Measurements from ENCODE around the gene RPS6KA1. TPM values are rescaled to one million over a fixed set of nuclear protein-coding genes. Genes with fewer than 3 reads are reported as not detected.

Gene RPS6KA1
- total RNA-seq, 2 experiments from 2014 or later, result 170 to 175 TPM

DNA sequence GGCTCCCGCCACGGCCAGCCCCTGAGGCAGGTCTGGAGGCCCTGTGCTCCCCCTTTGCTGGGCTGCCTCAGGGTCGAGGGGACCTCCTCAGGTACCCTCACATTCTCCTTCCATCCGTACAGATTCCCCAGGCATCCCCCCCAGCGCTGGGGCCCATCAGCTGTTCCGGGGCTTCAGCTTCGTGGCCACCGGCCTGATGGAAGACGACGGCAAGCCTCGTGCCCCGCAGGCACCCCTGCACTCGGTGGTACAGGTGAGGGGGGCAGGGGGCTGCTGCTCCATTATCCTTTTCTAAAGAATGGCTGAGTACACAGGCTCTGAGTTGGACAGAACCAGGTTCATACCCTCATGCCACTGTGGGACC is 29.1 kb downstream of the RPS6KA1 start:
- Mint-ChIP-seq H3K36me3 (ENCODE audit: low read depth) (peaks cover 83% of the 10 kb centered on the region), H3K27me3 (no peaks in the 10 kb centered on the region), H3K4me3 (no peak overlapping the region), H3K4me1 (peaks cover 27% of the 10 kb centered on the region), H3K9me3 (no peaks in the 10 kb centered on the region), H3K27ac (no peak overlapping the region)
- no peak for DNase-seq
- POLR2A ChIA-PET, result interaction anchor here (0.9 to 1.2 kb wide), 2 partner anchors 17 to 87 kb away, joined by 3 read pairs; no protein-coding TSS in a partner anchor
- CTCF ChIA-PET, result interaction anchor here (1.7 to 2.7 kb wide), 2 partner anchors 21 to 59 kb away, joined by 6 to 7 read pairs; no protein-coding TSS in a partner anchor

DNA sequence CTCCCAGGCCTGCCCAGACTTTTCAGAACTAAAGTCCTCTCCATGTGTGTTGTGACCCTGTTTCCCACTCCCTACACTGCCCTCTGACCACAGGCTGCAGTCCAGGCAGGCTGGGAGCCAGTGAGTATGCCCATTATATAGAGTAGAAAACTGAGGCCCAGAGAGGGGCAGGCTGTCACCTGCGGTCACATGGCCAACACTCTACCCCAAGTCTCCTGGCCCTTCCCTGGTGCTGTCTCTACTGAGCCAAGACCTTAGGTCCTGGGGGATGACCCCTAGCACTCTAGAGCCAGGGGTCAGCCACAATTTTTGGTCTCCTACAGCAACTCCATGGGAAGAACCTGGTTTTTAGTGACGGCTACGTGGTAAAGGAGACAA is 30.8 kb downstream of the RPS6KA1 start:
- no peaks in the 10 kb centered on the region for H3K27me3 Mint-ChIP-seq
- H3K9me3 Mint-ChIP-seq, result no peaks in the 10 kb centered on the region
- peaks cover 79% of the 10 kb centered on the region for H3K36me3 Mint-ChIP-seq (ENCODE audit: low read depth)
- H3K27ac Mint-ChIP-seq, result no peak overlapping the region
- DNase-seq, result no peak
- ChIA-PET CTCF (interaction anchor here (0.6 to 1.7 kb wide), 2 partner anchors 23 to 115 kb away, joined by 4 to 7 read pairs; no protein-coding TSS in a partner anchor), POLR2A (interaction anchor here (1.2 to 2.3 kb wide), 4 partner anchors 8 to 25 kb away, joined by 4 to 10 read pairs (median 6); no protein-coding TSS in a partner anchor)
- H3K4me1 Mint-ChIP-seq, result peaks cover 15% of the 10 kb centered on the region
- H3K4me3 Mint-ChIP-seq, result no peak overlapping the region

DNA sequence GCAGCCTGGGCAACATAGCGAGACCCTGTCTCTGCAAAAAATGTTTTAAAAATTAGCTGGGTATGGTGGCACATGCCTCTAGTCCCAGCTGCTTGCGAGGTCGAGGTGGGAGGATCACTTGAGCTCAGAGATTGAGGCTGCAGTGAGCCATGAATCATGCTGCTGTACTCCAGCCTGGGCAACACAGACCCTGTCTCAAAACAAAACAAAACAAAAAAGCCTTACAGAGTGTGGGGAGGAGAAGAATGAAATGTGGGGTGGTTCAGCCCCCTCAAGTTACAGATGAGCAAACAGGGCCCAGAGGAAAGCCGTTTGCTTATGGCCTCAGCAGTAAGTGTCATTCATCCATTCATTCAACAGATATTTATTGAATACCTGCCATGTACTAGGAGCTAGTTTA is 40.7 kb downstream of the RPS6KA1 start:
- Mint-ChIP-seq H3K4me1 (peaks cover 17% of the 10 kb centered on the region), H3K9me3 (no peaks in the 10 kb centered on the region), H3K27me3 (no peaks in the 10 kb centered on the region), H3K4me3 (no peak overlapping the region), H3K27ac (peak overlapping the region; percentile 32), H3K36me3 (ENCODE audit: low read depth) (peaks cover 76% of the 10 kb centered on the region)
- DNase-seq, result no peak
- POLR2A ChIA-PET, result interaction anchor here (1.1 to 2.9 kb wide), 5 partner anchors 14 to 218 kb away, joined by 3 to 14 read pairs (median 3); no protein-coding TSS in a partner anchor
- CTCF ChIA-PET, result interaction anchor here (1.5 to 1.8 kb wide), 2 partner anchors 30 to 70 kb away, joined by 6 read pairs; no protein-coding TSS in a partner anchor

DNA sequence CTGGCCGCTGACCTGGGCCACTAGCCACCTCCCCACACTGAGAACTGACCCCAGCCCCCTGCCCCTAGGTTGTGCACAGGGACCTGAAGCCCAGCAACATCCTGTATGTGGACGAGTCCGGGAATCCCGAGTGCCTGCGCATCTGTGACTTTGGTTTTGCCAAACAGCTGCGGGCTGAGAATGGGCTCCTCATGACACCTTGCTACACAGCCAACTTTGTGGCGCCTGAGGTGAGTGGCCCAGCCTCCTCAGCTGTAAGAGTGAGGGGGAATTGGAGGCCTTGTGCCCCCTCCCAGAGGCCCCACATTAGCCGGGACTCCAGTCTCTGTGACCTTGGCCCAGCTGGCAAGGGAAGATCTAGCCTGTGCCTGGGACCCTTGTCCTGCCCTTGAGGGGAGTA is 41.8 kb downstream of the RPS6KA1 start:
- Mint-ChIP-seq H3K9me3 (no peaks in the 10 kb centered on the region), H3K27ac (no peak overlapping the region), H3K27me3 (no peaks in the 10 kb centered on the region), H3K4me1 (peaks cover 20% of the 10 kb centered on the region), H3K4me3 (no peak overlapping the region), H3K36me3 (ENCODE audit: low read depth) (peaks cover 78% of the 10 kb centered on the region)
- no peak for DNase-seq
- POLR2A ChIA-PET, result interaction anchor here (1.2 to 2.9 kb wide), 5 partner anchors 15 to 71 kb away, joined by 3 to 14 read pairs (median 3); no protein-coding TSS in a partner anchor
- CTCF ChIA-PET, result interaction anchor here (1.5 kb wide), 1 partner anchor 31 kb away, joined by 6 read pairs; no protein-coding TSS in a partner anchor

DNA sequence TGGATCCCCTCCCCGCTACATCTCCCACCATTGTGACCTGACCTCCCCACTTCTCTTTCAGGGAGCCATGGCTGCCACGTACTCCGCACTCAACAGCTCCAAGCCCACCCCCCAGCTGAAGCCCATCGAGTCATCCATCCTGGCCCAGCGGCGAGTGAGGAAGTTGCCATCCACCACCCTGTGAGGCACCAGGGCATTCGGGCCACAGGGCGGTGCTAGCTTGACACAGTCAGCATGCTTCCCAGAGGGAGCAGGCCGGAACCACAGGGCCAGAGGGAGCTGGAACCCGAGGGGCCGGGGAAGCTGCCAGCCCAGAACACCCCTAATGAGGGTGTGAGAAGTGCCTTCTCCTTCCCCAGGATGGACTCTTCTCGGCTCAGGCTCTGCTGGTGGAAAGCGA is 44.5 kb downstream of the RPS6KA1 start:
- CTCF ChIA-PET, result interaction anchor here (1.2 kb wide), 1 partner anchor 35 kb away, joined by 4 read pairs; no protein-coding TSS in a partner anchor
- peaks cover 59% of the 10 kb centered on the region for H3K36me3 Mint-ChIP-seq (ENCODE audit: low read depth)
- POLR2A ChIA-PET, result interaction anchor here (0.6 to 2.1 kb wide), 5 partner anchors 11 to 74 kb away, joined by 3 to 6 read pairs (median 3); no protein-coding TSS in a partner anchor

DNA sequence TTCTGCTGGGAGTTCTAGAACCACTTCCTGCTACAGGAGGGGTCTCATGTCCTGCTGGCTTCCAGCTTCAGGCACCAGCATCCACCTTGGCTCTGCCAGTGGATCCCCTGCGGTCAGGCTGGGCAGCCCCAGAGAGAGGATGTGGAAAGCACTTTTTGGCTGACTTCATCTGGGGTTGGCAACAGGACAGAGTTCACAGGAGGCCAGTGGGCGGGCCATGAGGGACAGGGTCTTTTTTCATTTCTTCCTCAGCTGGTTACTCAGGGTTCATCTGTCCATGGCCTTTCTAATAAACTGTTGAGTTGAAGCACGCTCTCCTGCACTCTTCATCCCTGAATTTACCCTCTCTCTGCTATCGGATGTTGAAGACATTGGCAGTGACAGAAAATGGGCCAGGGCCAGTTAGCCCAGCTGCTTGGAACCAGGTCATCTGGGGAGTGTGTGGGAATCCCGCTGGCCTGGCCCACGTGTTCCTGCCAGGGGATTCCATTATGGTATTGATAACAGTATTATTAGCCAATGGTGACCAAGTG is 45.2 kb downstream of the RPS6KA1 start:
- Mint-ChIP-seq H3K4me1 (peaks cover 32% of the 10 kb centered on the region), H3K9me3 (no peaks in the 10 kb centered on the region), H3K27ac (no peak overlapping the region), H3K27me3 (no peaks in the 10 kb centered on the region), H3K4me3 (no peak overlapping the region), H3K36me3 (ENCODE audit: low read depth) (peaks cover 52% of the 10 kb centered on the region)
- ChIA-PET POLR2A (interaction anchor here (0.6 to 2.1 kb wide), 4 partner anchors 10 to 74 kb away, joined by 3 to 6 read pairs (median 4); no protein-coding TSS in a partner anchor), CTCF (interaction anchor here (0.9 to 1.2 kb wide), 3 partner anchors 9 to 214 kb away, joined by 3 to 4 read pairs (median 3); no protein-coding TSS in a partner anchor)
- no peak for DNase-seq

More for the DNA sequence above, 44.5 kb downstream of the RPS6KA1 start:
- H3K4me3 Mint-ChIP-seq, result no peak overlapping the region
- H3K9me3 Mint-ChIP-seq, result no peaks in the 10 kb centered on the region
- H3K27me3 Mint-ChIP-seq, result no peaks in the 10 kb centered on the region
- H3K4me1 Mint-ChIP-seq, result peaks cover 29% of the 10 kb centered on the region
- no peak overlapping the region for H3K27ac Mint-ChIP-seq
- DNase-seq, result no peak

DNA sequence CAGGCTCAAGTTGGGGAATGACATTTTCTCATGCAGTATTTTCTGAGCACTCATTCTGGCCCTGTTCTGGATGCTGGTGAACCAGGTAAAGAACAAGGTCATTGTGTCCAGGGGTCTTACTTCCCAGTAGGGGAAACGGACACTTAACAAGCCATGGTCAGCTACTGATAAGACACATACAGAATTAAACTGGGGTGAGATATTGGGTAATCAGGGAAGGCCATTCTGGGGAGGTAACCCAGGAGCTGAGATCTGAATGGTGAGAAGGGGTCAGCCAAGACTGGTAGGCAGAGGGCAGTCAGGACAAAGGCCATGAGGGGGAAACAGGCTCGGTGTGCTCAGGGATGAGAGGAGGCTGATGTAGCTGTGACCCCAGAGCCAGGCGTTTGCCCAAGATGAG is 45.8 kb downstream of the RPS6KA1 start:
- CTCF ChIA-PET, result interaction anchor here (0.9 to 1.1 kb wide), 2 partner anchors 9 to 213 kb away, joined by 3 read pairs; no protein-coding TSS in a partner anchor
- H3K4me3 Mint-ChIP-seq, result no peak overlapping the region
- POLR2A ChIA-PET, result interaction anchor here (1.4 to 2.1 kb wide), 2 partner anchors 14 to 75 kb away, joined by 4 to 6 read pairs; no protein-coding TSS in a partner anchor
- no peaks in the 10 kb centered on the region for H3K9me3 Mint-ChIP-seq
- H3K36me3 Mint-ChIP-seq (ENCODE audit: low read depth), result peaks cover 46% of the 10 kb centered on the region
- no peak overlapping the region for H3K27ac Mint-ChIP-seq
- H3K27me3 Mint-ChIP-seq, result no peaks in the 10 kb centered on the region
- peaks cover 31% of the 10 kb centered on the region for H3K4me1 Mint-ChIP-seq
- no peak for DNase-seq

DNA sequence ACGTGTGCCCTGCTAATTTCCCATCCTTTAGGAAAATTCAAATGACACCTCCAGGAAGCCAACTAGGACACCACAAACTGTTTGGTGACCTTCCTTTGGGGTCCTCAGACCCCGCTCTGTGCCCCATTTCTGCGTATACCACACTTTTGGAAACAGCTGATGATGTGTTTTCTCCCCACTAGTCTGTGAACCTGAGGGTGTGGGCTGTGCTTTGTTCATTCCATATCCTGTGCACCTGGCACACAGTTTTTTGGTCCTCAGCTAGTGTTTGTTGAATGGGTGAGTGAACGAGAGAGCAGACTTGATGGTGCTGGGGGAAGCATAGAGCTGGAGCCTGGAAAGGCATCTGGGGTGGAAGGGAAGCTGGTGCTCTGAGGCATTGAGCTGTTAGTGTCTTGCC is 48.6 kb downstream of the RPS6KA1 start:
- ChIA-PET POLR2A (interaction anchor here (0.8 to 1.2 kb wide), 2 partner anchors 49 to 211 kb away, joined by 3 read pairs; partner anchors contain the start of gene RPS6KA1), CTCF (interaction anchor here (0.9 to 1.3 kb wide), 2 partner anchors 39 to 211 kb away, joined by 3 to 4 read pairs; no protein-coding TSS in a partner anchor)
- DNase-seq, result no peak
- Mint-ChIP-seq H3K9me3 (no peaks in the 10 kb centered on the region), H3K27ac (no peak overlapping the region), H3K36me3 (ENCODE audit: low read depth) (peaks cover 25% of the 10 kb centered on the region), H3K4me1 (peaks cover 49% of the 10 kb centered on the region), H3K4me3 (no peak overlapping the region), H3K27me3 (no peaks in the 10 kb centered on the region)

DNA sequence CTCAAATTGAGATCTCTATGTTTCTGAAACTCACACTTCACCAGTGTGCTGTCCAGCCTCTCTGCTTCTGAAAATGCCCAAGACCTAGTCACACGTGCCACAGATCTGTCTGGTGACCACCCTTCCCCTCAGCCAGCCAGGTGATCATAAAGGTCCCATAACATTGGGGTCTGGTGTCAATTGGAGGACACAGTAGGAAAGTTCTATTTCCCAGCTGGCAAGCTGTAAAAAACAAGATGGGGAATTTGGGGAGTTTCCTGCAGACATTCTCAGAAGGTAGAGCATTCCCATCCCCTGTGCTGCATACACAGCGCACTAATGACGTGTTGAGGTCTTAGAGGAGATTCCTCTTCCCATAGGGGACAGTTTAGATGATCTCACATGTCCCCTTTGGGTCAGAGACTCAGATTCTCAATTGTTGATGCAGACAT is 50.1 kb downstream of the RPS6KA1 start:
- ChIA-PET POLR2A (no interaction called here), CTCF (interaction anchor here (1.1 to 1.3 kb wide), 2 partner anchors 41 to 80 kb away, joined by 4 read pairs; no protein-coding TSS in a partner anchor)
- Mint-ChIP-seq H3K4me1 (peaks cover 49% of the 10 kb centered on the region), H3K4me3 (no peak overlapping the region), H3K27me3 (no peaks in the 10 kb centered on the region), H3K27ac (no peak overlapping the region), H3K9me3 (no peaks in the 10 kb centered on the region), H3K36me3 (ENCODE audit: low read depth) (peaks cover 15% of the 10 kb centered on the region)
- DNase-seq, result no peak

DNA sequence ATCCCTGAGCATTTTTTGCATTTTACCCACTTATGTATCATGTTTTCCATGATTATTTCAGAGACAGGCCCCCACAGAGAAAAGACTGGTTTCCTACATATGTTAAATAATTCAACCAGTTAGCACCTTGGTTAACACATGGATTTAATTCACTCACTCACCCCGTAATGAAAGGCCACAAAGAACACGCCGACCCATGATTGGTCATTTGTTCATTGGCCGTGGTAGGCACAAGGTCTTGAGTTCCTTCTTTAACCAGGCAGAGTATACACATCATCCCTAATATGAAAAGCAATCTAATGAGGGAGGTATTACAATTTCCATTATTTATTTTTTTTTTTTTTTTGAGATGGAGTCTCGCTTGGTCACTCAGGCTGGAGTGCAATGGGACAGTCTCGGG is 50.6 kb downstream of the RPS6KA1 start:
- Mint-ChIP-seq H3K27ac (no peak overlapping the region), H3K9me3 (no peaks in the 10 kb centered on the region), H3K4me3 (no peak overlapping the region), H3K27me3 (no peaks in the 10 kb centered on the region), H3K36me3 (ENCODE audit: low read depth) (peaks cover 11% of the 10 kb centered on the region), H3K4me1 (peaks cover 46% of the 10 kb centered on the region)
- CTCF ChIA-PET, result interaction anchor here (1.1 kb wide), 1 partner anchor 80 kb away, joined by 4 read pairs; no protein-coding TSS in a partner anchor
- no peak for DNase-seq
- POLR2A ChIA-PET, result no interaction called here

DNA sequence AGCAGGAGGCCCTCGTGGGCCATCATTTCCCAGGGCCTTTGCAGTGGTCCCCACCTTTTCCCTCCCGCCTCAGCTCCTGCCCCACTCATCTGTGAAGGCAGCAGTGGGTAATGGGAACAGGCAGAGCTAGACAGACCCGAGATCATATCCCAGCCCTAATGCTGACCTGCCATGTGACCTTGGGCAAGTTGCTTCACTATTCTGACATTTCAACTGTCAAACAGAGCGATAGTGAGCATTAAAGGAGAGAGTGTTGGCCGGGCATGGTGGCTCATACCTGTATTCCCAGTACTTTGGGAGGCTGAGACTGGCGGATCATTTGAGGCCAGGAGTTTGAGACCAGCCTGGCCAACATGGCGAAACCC is 51.7 kb downstream of the RPS6KA1 start:
- peaks cover 44% of the 10 kb centered on the region for H3K4me1 Mint-ChIP-seq
- ChIA-PET POLR2A (interaction anchor here (1.8 kb wide), 1 partner anchor 207 kb away, joined by 8 read pairs; the partner anchor contains the start of gene PIGV), CTCF (interaction anchor here (0.8 to 0.9 kb wide), 2 partner anchors 21 to 81 kb away, joined by 3 read pairs; no protein-coding TSS in a partner anchor)
- H3K4me3 Mint-ChIP-seq, result no peak overlapping the region
- H3K9me3 Mint-ChIP-seq, result no peaks in the 10 kb centered on the region
- DNase-seq, result no peak
- no peaks in the 10 kb centered on the region for H3K27me3 Mint-ChIP-seq
- H3K27ac Mint-ChIP-seq, result peak overlapping the region; percentile 19
- H3K36me3 Mint-ChIP-seq (ENCODE audit: low read depth), result peaks cover under 1% of the 10 kb centered on the region

DNA sequence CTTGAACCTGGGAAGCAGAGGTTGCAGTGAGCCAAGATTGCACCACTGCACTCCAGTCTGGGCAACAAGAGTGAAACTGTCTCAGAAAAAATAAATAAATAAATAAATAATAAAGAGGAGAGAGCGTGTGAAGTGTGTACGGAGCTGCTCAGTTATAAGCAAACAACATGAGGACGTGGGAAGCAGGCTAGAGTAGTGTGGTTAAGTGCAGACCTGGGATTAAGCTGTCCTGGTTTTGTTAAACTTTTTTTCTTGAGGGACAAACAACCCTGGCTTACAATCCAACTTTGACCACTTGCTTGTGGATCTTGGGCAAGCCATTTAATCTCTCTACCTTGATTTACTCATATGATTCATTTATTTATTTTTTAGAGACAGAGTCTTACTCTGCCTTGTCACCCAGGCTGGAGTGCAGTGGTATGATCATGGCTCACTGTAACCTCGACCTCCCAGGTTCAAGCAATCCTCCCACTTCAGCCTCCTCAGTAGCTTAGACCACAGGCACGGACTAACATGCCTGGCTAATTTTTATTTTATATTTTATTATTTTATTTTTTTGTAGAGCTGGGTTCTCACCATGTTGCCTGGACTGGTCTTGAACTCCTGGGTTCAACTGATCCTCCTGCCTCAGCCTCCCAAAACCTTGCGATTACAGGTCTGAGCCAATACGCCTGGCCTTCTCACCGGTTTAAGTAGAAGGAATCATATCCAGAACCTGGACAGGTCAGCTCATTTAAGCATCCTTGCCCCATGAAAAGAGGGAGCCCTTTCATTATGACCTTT is 52.7 kb downstream of the RPS6KA1 start:
- Mint-ChIP-seq H3K27me3 (no peaks in the 10 kb centered on the region), H3K4me1 (peaks cover 41% of the 10 kb centered on the region), H3K27ac (peak overlapping the region; percentile 48), H3K36me3 (ENCODE audit: low read depth) (no peaks in the 10 kb centered on the region), H3K9me3 (no peaks in the 10 kb centered on the region), H3K4me3 (no peak overlapping the region)
- ChIA-PET CTCF (interaction anchor here (0.7 to 1.1 kb wide), 4 partner anchors 17 to 227 kb away, joined by 3 to 4 read pairs (median 3); no protein-coding TSS in a partner anchor), POLR2A (interaction anchor here (0.7 to 1.9 kb wide), 4 partner anchors 81 to 283 kb away, joined by 3 to 8 read pairs (median 5); partner anchors contain the start of gene PIGV)
- DNase-seq, result no peak

Data from activated CD4-positive, alpha-beta memory T cell treated with anti-CD3 and anti-CD28 coated beads, Interleukin-2, amount 10 ng/mL, durations not matched to agents 7 days and 5 days (primary cell).